Esophagus muscularis mucosa (tissue), 4 donors: ENCODE results near the gene L3MBTL4. TPM values are rescaled to one million over a fixed set of nuclear protein-coding genes. Genes with fewer than 3 reads are reported as not detected.

Experiments
- DNase-seq: peaks from one replicate; pipeline ENCODE4 v3.0.0-alpha.2; 2017; ENCODE audit errors: extremely low spot score
- H3K27ac ChIP-seq, 4 donors: fragments of 200-600 bp; sonication (generic); replicated peaks in 1 of 4; 1 replicate in 3 of 4; 2 replicates in 1 of 4; pipeline ENCODE4 v1.5.1; 2016 to 2019; ENCODE audit warnings: mild to moderate bottlenecking in 1 of 4
- H3K27me3 ChIP-seq, 4 donors: fragments of 200-600 bp; sonication (generic); one replicate each; pipeline versions ENCODE4 v1.5.1 to v1.6.0; 2016 to 2019
- H3K36me3 ChIP-seq, 4 donors: fragments of 200-600 bp; sonication (generic); one replicate each; pipeline ENCODE4 v1.5.1; 2016 to 2019
- H3K4me1 ChIP-seq, 4 donors: fragments of 200-600 bp; sonication (generic); one replicate each; pipeline ENCODE4 v1.5.1; 2016 to 2019
- H3K4me3 ChIP-seq, 4 donors: fragments of 200-600 bp; sonication (generic); 1 replicate in 2 of 4; 2 replicates in 2 of 4; pipeline ENCODE4 v1.5.1; 2016 to 2019; ENCODE audit warnings: mild to moderate bottlenecking in 4 of 4, moderate library complexity in 1 of 4
- H3K9me3 ChIP-seq, 4 donors: fragments of 200-600 bp; sonication (generic); 1 replicate in 3 of 4; 2 replicates in 1 of 4; pipeline ENCODE4 v1.5.1; 2016 to 2019
- CTCF ChIP-seq, 3 experiments: fragments of 200-600 bp in 2 of 3; fragments of 450-650 bp in 1 of 3; sonication (generic) in 2 of 3; IDR thresholded peaks; one replicate each; pipeline ENCODE4 v1.5.1; 2017 to 2019; ENCODE audit warnings: antibody characterized with exemption in 3 of 3, mild to moderate bottlenecking in 2 of 3, moderate library complexity in 1 of 3
- EP300 ChIP-seq: sonication (generic); formaldehyde crosslinking; IDR thresholded peaks from one replicate; pipeline ENCODE4 v1.6.1; 2017; ENCODE audit warnings: antibody characterized with exemption
- POLR2A ChIP-seq: fragments of 450-650 bp; IDR thresholded peaks from one replicate; pipeline ENCODE4 v1.6.1; 2017; ENCODE audit warnings: antibody characterized with exemption, moderate library complexity, mild to moderate bottlenecking, low read depth
- POLR2AphosphoS5 ChIP-seq, 2 donors: sonication (generic); formaldehyde crosslinking; IDR thresholded peaks; one replicate each; pipeline ENCODE4 v1.6.1; 2017; ENCODE audit warnings: antibody characterized with exemption in 2 of 2
- WGBS: methylation state at CpG from one replicate; pipeline ENCODE4 v1.1.5; 2018; 5-methylcytosine and 5-hydroxymethylcytosine counted together
- intact Hi-C: fragments of 100-400 bp; cut with DNase I; formaldehyde crosslinking; loops from one replicate; pipeline ENCODE4 v1.15.1; 2023
- total RNA-seq, 4 donors: library from RNA; depleted of rRNA; stranded (reverse); fragments of >200 nt; gene quantifications; one replicate each; pipeline versions ENCODE4 v1.1.0 to v1.2.1, GENCODE V29; 2016

Gene L3MBTL4
- 1 to 10 TPM; 1.0 to 2.9 (median 1.6) TPM for total RNA-seq

GRCh38 chr18:6414723-6415417 is at the start of gene L3MBTL4:
Gene L3MBTL4, minus strand, starts transcription at chr18:6414911. Its CDS starts 103,286 bp downstream, at chr18:6311625.
- H3K4me1 ChIP-seq = peaks cover 0 to 19% (median 12%) of the 10 kb centered on the region in 4 donors
- intact Hi-C loops = no loop called here
- TF ChIP-seq EP300 (no peak), POLR2A (no peak), POLR2AphosphoS5 (IDR thresholded peaks at IDR 0.05) (no peak), CTCF (IDR thresholded peaks at IDR 0.05) (no peak)
- no peaks in the 10 kb centered on the region for H3K36me3 ChIP-seq
- peaks cover 0 to 19% (median 0%) of the 10 kb centered on the region in 4 donors for H3K27me3 ChIP-seq
- peak within 1 kb of the TSS; percentile 67 to 81 (median 72) for H3K27ac ChIP-seq
- 19% methylated on average over 7 of the region's 67 CpGs for WGBS
- H3K9me3 ChIP-seq = no peaks in the 10 kb centered on the region
- peak within 1 kb of the TSS; percentile 67 to 82 (median 72) for H3K4me3 ChIP-seq
- peak; percentile 68 for DNase-seq

- Histone ChIP-seq H3K4me3 (no peak overlapping the region), H3K36me3 (no peaks in the 10 kb centered on the region), H3K27me3 (no peaks in the 10 kb centered on the region), H3K27ac (no peak overlapping the region), H3K9me3 (no peaks in the 10 kb centered on the region), H3K4me1 (no peaks in the 10 kb centered on the region)
- TF ChIP-seq CTCF (IDR thresholded peaks at IDR 0.05) = no peak
- no peak for TF ChIP-seq POLR2A
- no peak for TF ChIP-seq POLR2AphosphoS5 (IDR thresholded peaks at IDR 0.05)
- TF ChIP-seq EP300 = no peak
- no peak for DNase-seq
- intact Hi-C loops = no loop called here
These were observed 37.5 kb upstream of the L3MBTL4 start for GRCh38 chr18:6452194-6452593.

- TF ChIP-seq CTCF (IDR thresholded peaks at IDR 0.05) (no peak), POLR2AphosphoS5 (IDR thresholded peaks at IDR 0.05) (no peak), POLR2A (no peak), EP300 (no peak)
- H3K27ac ChIP-seq = no peak overlapping the region
- H3K27me3 ChIP-seq = no peaks in the 10 kb centered on the region
- H3K4me3 ChIP-seq = no peak overlapping the region
- no peak for DNase-seq
- WGBS = 84% methylated on average over 5 of the region's 5 CpGs
- no peaks in the 10 kb centered on the region for H3K4me1 ChIP-seq
- no peaks in the 10 kb centered on the region for H3K36me3 ChIP-seq
- no peaks in the 10 kb centered on the region for H3K9me3 ChIP-seq
- intact Hi-C loops = no loop called here
These were observed 34.5 kb upstream of the L3MBTL4 start for GRCh38 chr18:6449213-6449612.

- DNase-seq = no peak
- WGBS = 53% methylated on average over 2 of the region's 2 CpGs
- H3K4me1 ChIP-seq = no peaks in the 10 kb centered on the region
- H3K4me3 ChIP-seq = no peak overlapping the region
- TF ChIP-seq CTCF (IDR thresholded peaks at IDR 0.05) = no peak
- no peak for TF ChIP-seq EP300
- TF ChIP-seq POLR2A = no peak
- no peak for TF ChIP-seq POLR2AphosphoS5 (IDR thresholded peaks at IDR 0.05)
- no peaks in the 10 kb centered on the region for H3K36me3 ChIP-seq
- no peak overlapping the region for H3K27ac ChIP-seq
- intact Hi-C loops = no loop called here
- H3K9me3 ChIP-seq = no peaks in the 10 kb centered on the region
- H3K27me3 ChIP-seq = no peaks in the 10 kb centered on the region
These were observed 29.9 kb upstream of the L3MBTL4 start for GRCh38 chr18:6444466-6445228.
